ENCODE measurements around the gene AFG3L2. TPM values are rescaled to one million over a fixed set of nuclear protein-coding genes. Genes with fewer than 3 reads are reported as not detected.

AFG3L2 gene
- total and polyA plus RNA-seq, 2 of the 13 experiments (the other 11 are each of a cell fraction or from before 2014, with no cell fraction given) = 28.6 to 86.9 TPM

DNA sequence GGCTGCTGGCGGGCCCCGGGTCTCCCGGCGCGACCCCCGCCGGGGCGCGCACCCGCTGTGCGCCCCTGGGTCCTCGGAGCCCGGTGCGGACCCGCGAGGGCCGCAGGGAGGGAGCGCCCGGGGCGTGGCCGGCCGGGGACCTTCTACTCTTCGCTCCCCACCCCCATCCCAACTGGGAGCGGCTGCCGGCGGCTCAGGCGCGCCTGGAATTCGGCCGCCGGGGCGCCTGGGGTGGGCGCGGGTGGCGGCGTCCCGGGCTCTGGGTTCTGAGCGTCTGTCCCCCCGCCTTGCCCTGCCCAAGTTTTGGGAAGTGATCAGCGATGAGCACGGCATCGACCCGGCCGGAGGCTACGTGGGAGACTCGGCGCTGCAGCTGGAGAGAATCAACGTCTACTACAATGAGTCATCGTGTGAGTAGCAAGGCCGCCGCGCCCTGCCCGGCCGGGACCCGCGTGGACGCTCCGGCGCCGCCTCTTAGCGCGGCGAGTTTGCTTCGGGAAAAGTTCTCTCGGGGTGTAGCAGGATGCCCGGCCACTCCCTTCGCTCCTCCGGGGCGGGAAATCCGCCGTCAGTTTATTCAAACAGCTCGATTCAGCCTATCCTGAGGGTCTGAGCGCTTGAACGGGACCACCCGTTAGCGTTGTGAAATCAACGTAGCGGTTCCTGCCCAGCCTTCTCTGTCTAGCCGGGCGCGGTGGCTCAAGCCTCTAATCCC, 68.5 kb downstream of the AFG3L2 start (continued):
- TF ChIP-seq FOSL1 (CRISPR knock-in tag; IDR thresholded peaks at IDR 0.05; ENCODE audit: borderline replicate concordance) (0 out of 2 replicates have a peak, but pooled peaks have one; percentile 35), HIVEP1 (CRISPR knock-in tag; IDR thresholded peaks at IDR 0.05) (no peak), PHF21A (CRISPR knock-in tag; IDR thresholded peaks at IDR 0.05) (no peak), ADNP (CRISPR knock-in tag; IDR thresholded peaks at IDR 0.05) (no peak), CEBPG (CRISPR knock-in tag; IDR thresholded peaks at IDR 0.05) (peak; percentile 23; the same call in 1 of the 2 replicates), RBFOX2 (IDR thresholded peaks at IDR 0.05; ENCODE audit: low read depth, low read length) (peak; percentile 60; the same call in 1 of the 2 replicates), ZFP1 (CRISPR knock-in tag; IDR thresholded peaks at IDR 0.05) (no peak), SMARCC2 (IDR thresholded peaks at IDR 0.05) (no peak), NFKB2 (CRISPR knock-in tag; IDR thresholded peaks at IDR 0.05; ENCODE audit: borderline replicate concordance) (no peak; the same call in 1 of the 2 replicates), NCOR1 (IDR thresholded peaks at IDR 0.05; ENCODE audit: borderline replicate concordance, low read length) (no peak), ZNF605 (CRISPR knock-in tag; IDR thresholded peaks at IDR 0.05) (no peak), EHMT2 (IDR thresholded peaks at IDR 0.05; ENCODE audit: borderline replicate concordance, low read depth, low read length) (no peak), MYC (CRISPR knock-in tag; IDR thresholded peaks at IDR 0.05; ENCODE audit: borderline replicate concordance) (peak; percentile 43; the same call in 1 of the 2 replicates), SOX5 (CRISPR knock-in tag; IDR thresholded peaks at IDR 0.05; ENCODE audit: borderline replicate concordance) (no peak), GABPB1 (CRISPR knock-in tag; IDR thresholded peaks at IDR 0.05) (peak; percentile 35; the same call in 1 of the 2 replicates), ZFP62 (CRISPR knock-in tag; IDR thresholded peaks at IDR 0.05) (no peak), HMGA1 (CRISPR knock-in tag; conservative IDR thresholded peaks at IDR 0.05) (no peak), ZNF3 (CRISPR knock-in tag; IDR thresholded peaks at IDR 0.05) (no peak), MXD4 (CRISPR knock-in tag; IDR thresholded peaks at IDR 0.05) (no peak), TBP (CRISPR knock-in tag; IDR thresholded peaks at IDR 0.05) (no peak), HOXA9 (CRISPR knock-in tag; IDR thresholded peaks at IDR 0.05; ENCODE audit: borderline replicate concordance) (no peak), HMG20B (CRISPR knock-in tag; conservative IDR thresholded peaks at IDR 0.05) (no peak)
- TF ChIP-seq, protein P1, sequence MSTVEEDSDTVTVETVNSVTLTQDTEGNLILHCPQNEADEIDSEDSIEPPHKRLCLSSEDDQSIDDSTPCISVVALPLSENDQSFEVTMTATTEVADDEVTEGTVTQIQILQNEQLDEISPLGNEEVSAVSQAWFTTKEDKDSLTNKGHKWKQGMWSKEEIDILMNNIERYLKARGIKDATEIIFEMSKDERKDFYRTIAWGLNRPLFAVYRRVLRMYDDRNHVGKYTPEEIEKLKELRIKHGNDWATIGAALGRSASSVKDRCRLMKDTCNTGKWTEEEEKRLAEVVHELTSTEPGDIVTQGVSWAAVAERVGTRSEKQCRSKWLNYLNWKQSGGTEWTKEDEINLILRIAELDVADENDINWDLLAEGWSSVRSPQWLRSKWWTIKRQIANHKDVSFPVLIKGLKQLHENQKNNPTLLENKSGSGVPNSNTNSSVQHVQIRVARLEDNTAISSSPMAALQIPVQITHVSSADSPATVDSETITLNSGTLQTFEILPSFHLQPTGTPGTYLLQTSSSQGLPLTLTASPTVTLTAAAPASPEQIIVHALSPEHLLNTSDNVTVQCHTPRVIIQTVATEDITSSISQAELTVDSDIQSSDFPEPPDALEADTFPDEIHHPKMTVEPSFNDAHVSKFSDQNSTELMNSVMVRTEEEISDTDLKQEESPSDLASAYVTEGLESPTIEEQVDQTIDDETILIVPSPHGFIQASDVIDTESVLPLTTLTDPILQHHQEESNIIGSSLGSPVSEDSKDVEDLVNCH (CRISPR knock-in tag; IDR thresholded peaks at IDR 0.05) = no peak
- TF ChIP-seq, protein P2, sequence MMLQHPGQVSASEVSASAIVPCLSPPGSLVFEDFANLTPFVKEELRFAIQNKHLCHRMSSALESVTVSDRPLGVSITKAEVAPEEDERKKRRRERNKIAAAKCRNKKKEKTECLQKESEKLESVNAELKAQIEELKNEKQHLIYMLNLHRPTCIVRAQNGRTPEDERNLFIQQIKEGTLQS (CRISPR knock-in tag; IDR thresholded peaks at IDR 0.05) = peak; percentile 47; the same call in 1 of the 2 replicates
- TF ChIP-seq, protein P3, sequence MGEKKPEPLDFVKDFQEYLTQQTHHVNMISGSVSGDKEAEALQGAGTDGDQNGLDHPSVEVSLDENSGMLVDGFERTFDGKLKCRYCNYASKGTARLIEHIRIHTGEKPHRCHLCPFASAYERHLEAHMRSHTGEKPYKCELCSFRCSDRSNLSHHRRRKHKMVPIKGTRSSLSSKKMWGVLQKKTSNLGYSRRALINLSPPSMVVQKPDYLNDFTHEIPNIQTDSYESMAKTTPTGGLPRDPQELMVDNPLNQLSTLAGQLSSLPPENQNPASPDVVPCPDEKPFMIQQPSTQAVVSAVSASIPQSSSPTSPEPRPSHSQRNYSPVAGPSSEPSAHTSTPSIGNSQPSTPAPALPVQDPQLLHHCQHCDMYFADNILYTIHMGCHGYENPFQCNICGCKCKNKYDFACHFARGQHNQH (CRISPR knock-in tag; IDR thresholded peaks at IDR 0.05) = no peak
- TF ChIP-seq, protein P4, sequence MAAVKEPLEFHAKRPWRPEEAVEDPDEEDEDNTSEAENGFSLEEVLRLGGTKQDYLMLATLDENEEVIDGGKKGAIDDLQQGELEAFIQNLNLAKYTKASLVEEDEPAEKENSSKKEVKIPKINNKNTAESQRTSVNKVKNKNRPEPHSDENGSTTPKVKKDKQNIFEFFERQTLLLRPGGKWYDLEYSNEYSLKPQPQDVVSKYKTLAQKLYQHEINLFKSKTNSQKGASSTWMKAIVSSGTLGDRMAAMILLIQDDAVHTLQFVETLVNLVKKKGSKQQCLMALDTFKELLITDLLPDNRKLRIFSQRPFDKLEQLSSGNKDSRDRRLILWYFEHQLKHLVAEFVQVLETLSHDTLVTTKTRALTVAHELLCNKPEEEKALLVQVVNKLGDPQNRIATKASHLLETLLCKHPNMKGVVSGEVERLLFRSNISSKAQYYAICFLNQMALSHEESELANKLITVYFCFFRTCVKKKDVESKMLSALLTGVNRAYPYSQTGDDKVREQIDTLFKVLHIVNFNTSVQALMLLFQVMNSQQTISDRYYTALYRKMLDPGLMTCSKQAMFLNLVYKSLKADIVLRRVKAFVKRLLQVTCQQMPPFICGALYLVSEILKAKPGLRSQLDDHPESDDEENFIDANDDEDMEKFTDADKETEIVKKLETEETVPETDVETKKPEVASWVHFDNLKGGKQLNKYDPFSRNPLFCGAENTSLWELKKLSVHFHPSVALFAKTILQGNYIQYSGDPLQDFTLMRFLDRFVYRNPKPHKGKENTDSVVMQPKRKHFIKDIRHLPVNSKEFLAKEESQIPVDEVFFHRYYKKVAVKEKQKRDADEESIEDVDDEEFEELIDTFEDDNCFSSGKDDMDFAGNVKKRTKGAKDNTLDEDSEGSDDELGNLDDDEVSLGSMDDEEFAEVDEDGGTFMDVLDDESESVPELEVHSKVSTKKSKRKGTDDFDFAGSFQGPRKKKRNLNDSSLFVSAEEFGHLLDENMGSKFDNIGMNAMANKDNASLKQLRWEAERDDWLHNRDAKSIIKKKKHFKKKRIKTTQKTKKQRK (IDR thresholded peaks at IDR 0.05; ENCODE audit: low read length) = no peak

Measured in HepG2 (cell line).